Left forelimb (tissue), 1 donor: ENCODE data around the gene DNMBP.

Experiments used
- DNase-seq: peaks from one replicate; pipeline ENCODE4 v3.0.0-alpha.2; 2018; ENCODE audit warnings: low spot score

The DNMBP gene

GRCh38 chr10:99835947-99836346, 173.8 kb downstream of the DNMBP start:
- no peak for DNase-seq

GRCh38 chr10:99834410-99834809, 175.3 kb downstream of the DNMBP start:
- no peak for DNase-seq

GRCh38 chr10:99832439-99832838, 177.3 kb downstream of the DNMBP start:
- DNase-seq: no peak

- DNase-seq: no peak
These were observed 181.3 kb downstream of the DNMBP start for GRCh38 chr10:99828464-99828863.

GRCh38 chr10:99827936-99828335, 181.8 kb downstream of the DNMBP start:
- DNase-seq: no peak
